ENCODE data around the gene TACO1. TPM values are rescaled to one million over a fixed set of nuclear protein-coding genes. Genes with fewer than 3 reads are reported as not detected.

Gene TACO1
- 22.2 and 42.3 TPM in 2 replicates for total RNA-seq (2014; rRNA removed; shearing (Covaris generic); ENCODE audit: low replicate concordance)

GRCh38 chr17:63600569-63601438, at the start of gene TACO1:
TACO1 (plus strand) TSS chr17:63600895; CDS start chr17:63601084, 189 bp downstream.
- no peaks in the 10 kb centered on the region for H3K9me3 ChIP-seq
- no peaks in the 10 kb centered on the region for H3K27me3 ChIP-seq
- peak; percentile 87 for DNase-seq
- H3K36me3 ChIP-seq: peaks cover 16% of the 10 kb centered on the region
- H3K4me3 ChIP-seq: peak within 1 kb of the TSS; percentile 91

GRCh38 chr17:63552211-63552610, 48.5 kb upstream of the TACO1 start:
- DNase-seq: no peak
- H3K4me3 ChIP-seq: peak overlapping the region; percentile 95
- peaks cover 39% of the 10 kb centered on the region for H3K36me3 ChIP-seq
- H3K9me3 ChIP-seq: no peaks in the 10 kb centered on the region
- no peaks in the 10 kb centered on the region for H3K27me3 ChIP-seq

DNA sequence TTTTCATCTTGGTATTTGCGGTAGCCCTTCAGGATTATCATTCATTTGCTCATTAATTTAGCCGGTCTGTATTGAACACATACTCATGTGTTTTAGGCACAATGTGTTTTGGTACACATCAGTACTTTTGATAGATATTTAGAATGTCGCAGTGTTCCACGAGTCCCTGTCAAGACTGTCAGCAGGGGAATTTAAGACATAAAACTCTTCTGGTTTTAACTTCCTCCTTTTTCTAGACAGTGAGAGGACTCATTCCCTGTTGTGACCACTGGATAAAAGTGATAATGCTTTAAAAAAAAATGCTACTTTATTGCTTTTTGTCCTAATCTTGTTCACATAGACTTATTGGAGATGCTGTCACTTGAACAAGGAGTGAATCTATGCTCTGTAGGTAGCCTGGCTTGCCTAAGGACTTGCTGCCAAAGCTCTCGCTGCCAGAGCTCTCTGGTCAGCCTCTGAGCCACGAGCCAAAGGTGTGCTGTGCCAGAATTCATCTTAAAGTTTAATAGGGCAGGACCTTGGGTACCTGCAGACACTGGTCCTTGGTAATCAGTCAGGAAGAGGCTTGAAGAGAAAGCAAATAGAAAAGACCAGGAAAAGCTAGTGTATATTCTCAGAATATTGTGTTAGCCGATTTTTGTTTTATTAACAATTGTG, 45.1 kb upstream of the TACO1 start:
- Histone ChIP-seq H3K27me3 (no peaks in the 10 kb centered on the region), H3K36me3 (peaks cover 37% of the 10 kb centered on the region), H3K9me3 (no peaks in the 10 kb centered on the region), H3K4me3 (no peak overlapping the region)
- no peak for DNase-seq

GRCh38 chr17:63557416-63557815, 43.3 kb upstream of the TACO1 start:
- no peak for DNase-seq
- Histone ChIP-seq H3K36me3 (peaks cover 32% of the 10 kb centered on the region), H3K4me3 (no peak overlapping the region), H3K27me3 (no peaks in the 10 kb centered on the region), H3K9me3 (no peaks in the 10 kb centered on the region)

GRCh38 chr17:63558441-63558840, 42.3 kb upstream of the TACO1 start:
- H3K4me3 ChIP-seq: no peak overlapping the region
- no peaks in the 10 kb centered on the region for H3K9me3 ChIP-seq
- peaks cover 31% of the 10 kb centered on the region for H3K36me3 ChIP-seq
- DNase-seq: no peak
- H3K27me3 ChIP-seq: no peaks in the 10 kb centered on the region

DNA sequence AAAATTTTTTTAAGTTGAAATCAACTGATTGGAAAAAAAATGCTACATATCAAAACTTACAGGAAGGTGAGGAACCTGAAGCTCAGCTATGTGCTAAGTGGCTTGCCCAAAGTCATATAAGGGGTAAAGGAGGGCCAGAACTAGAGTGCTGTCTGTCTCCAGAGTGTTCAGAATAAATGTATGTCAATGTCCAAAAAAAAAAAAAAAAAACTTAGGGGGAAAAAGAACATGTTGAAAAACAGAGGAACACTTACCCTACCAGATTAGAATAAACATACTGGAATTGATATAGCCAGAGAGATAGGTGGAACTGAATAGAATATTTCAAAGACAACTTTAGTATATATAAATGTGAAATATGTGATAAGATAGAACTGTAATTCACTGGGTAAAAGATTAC, 38.9 kb upstream of the TACO1 start:
- H3K27me3 ChIP-seq: no peaks in the 10 kb centered on the region
- no peaks in the 10 kb centered on the region for H3K9me3 ChIP-seq
- peaks cover 5% of the 10 kb centered on the region; the same call in 1 of the 2 replicates for H3K36me3 ChIP-seq
- H3K4me3 ChIP-seq: no peak overlapping the region
- no peak for DNase-seq

DNA sequence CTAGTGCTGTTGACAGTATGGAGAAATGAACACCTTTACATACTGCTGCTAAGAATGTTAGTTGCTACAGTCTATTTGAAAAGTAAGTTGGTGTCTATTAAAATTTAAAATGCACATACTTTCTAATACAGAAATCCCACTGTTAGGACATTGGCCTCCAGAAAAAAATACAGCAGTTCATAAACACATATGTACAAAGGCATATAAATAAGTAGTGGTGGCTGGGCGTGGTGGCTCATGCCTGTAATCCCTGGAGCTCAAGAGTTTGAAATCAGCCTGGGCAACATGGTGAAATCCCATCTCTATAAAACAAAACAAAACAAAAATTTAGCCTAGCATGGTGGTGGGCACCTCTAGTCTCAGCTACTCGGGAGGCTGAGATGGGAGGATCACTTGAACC, 37.4 kb upstream of the TACO1 start:
- Histone ChIP-seq H3K4me3 (no peak overlapping the region), H3K9me3 (no peaks in the 10 kb centered on the region), H3K27me3 (no peaks in the 10 kb centered on the region), H3K36me3 (peaks cover 5% of the 10 kb centered on the region; the same call in 1 of the 2 replicates)
- DNase-seq: no peak

- no peaks in the 10 kb centered on the region for H3K27me3 ChIP-seq
- peaks cover 14% of the 10 kb centered on the region for H3K36me3 ChIP-seq
- no peaks in the 10 kb centered on the region for H3K9me3 ChIP-seq
- DNase-seq: no peak
- no peak overlapping the region for H3K4me3 ChIP-seq
Observed at GRCh38 chr17:63564562-63564961, 36.1 kb upstream of the TACO1 start.

DNA sequence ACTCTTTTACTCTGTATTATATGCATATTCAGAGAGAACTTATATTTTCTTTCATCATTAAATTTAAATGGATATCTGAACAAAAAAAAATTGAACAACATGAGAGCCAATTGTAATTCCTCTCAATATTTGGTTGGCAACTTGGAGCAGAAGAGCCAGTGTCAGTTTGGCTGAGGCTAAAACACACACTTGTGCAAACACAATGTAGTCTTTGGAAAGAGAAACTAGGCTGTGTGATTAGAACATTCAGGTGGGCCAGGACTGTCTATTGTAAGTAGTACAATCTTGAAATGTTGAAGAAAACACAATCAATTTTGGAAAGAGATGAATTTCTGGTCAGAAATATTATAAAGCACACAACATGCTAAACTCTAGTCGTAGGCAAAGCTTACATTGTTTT, 33.5 kb upstream of the TACO1 start:
- Histone ChIP-seq H3K27me3 (no peaks in the 10 kb centered on the region), H3K36me3 (peaks cover 16% of the 10 kb centered on the region), H3K4me3 (no peak overlapping the region), H3K9me3 (no peaks in the 10 kb centered on the region)
- no peak for DNase-seq

DNA sequence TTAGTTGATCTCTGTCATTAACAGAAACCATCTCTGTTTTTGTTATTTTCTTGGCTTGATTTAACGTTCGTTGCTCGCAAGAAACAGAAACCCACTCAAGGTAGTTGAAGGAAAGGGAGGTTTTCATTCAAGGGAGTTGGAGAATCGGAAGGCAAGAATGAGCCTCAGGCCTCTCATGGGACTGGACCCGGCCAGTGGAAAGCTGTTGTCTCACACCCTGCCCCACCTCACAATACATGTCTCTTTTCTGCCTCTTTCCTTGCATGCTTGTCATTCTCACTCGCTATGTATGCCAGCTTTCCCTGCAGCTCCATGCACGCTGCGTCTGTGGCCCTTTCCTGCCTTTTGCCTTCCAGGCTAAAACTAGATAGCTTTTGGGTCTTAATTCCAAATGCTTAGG, 32.1 kb upstream of the TACO1 start:
- H3K4me3 ChIP-seq: no peak overlapping the region
- H3K27me3 ChIP-seq: no peaks in the 10 kb centered on the region
- H3K36me3 ChIP-seq: peaks cover 20% of the 10 kb centered on the region
- no peaks in the 10 kb centered on the region for H3K9me3 ChIP-seq
- no peak for DNase-seq

GRCh38 chr17:63571632-63572310, 28.9 kb upstream of the TACO1 start:
- H3K4me3 ChIP-seq: no peak overlapping the region
- H3K9me3 ChIP-seq: no peaks in the 10 kb centered on the region
- H3K27me3 ChIP-seq: no peaks in the 10 kb centered on the region
- H3K36me3 ChIP-seq: peaks cover 24% of the 10 kb centered on the region
- DNase-seq: no peak

DNA sequence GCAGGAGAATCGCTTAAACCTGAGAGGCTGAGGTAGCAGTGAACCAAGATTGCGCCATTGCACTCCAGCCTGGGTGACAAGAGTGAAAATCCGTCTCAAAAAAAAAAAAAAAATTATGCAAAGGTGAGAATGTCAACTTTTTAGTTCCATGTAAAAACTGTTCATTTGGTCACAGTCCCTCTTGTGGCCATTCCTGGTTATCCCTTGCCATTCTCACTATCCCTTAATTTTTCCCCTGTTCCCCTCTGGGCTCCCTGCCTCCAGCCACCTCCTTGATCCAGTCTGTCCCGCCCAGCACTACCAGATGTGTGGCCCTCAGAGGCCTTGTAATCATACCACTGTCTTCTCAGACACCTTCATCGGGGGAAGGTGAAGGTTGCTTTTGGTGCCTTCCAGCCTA, 27.1 kb upstream of the TACO1 start:
- Histone ChIP-seq H3K27me3 (no peaks in the 10 kb centered on the region), H3K9me3 (no peaks in the 10 kb centered on the region), H3K36me3 (peaks cover 33% of the 10 kb centered on the region), H3K4me3 (no peak overlapping the region)
- no peak for DNase-seq

DNA sequence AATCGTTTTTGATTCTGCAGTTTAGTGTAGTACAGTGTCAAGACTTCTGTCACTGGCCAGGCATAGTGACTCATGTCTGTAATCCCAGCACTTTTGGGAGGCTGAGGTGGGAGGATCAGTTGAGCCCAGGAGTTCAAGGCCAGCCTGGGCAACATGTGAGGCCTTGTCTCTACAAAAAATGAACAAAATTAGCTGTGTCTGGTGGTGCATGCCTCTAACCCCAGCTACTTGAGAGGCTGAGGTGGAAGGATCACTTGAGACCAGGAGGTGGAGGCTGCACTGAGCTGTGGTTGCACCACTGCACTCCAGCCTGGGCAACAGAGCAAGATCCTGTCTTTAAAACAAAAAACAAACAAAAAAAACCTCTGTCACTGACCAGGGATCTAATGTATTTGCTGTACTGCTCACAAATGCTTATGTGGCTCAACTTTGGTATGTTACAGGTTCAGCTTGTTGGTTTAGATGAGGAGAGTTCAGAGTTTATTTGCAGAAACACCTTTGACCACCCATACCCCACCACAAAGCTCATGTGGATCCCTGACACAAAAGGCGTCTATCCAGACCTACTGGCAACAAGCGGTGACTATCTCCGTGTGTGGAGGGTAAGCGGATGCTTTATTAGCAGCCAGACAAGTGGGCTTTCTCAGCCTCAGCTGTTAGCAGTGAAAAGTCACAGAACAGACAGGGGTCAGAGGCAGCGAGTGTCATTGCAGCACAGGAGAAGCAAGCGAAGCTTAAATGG, 22.5 kb upstream of the TACO1 start:
- DNase-seq: no peak
- Histone ChIP-seq H3K36me3 (peaks cover 47% of the 10 kb centered on the region), H3K4me3 (no peak overlapping the region), H3K9me3 (no peaks in the 10 kb centered on the region), H3K27me3 (no peaks in the 10 kb centered on the region)

DNA sequence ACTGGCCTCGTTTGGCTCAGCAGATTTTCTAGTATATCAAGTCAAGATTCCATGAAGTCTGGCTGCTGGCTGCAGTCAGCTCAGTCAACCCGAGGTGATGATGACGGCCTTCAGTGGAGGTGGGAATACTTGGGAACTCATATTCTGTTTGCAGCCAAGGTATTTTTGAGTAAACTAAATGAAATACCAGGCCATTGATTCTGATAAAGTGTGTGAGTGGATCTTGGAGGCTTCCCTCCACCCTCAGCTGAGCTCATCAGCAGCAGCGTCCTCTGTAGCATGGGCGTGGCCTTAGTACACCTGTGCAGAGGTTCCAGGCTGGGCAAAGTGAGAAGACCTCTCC, 22.0 kb upstream of the TACO1 start:
- DNase-seq: no peak
- H3K9me3 ChIP-seq: no peaks in the 10 kb centered on the region
- H3K36me3 ChIP-seq: peaks cover 52% of the 10 kb centered on the region
- no peak overlapping the region for H3K4me3 ChIP-seq
- no peaks in the 10 kb centered on the region for H3K27me3 ChIP-seq

DNA sequence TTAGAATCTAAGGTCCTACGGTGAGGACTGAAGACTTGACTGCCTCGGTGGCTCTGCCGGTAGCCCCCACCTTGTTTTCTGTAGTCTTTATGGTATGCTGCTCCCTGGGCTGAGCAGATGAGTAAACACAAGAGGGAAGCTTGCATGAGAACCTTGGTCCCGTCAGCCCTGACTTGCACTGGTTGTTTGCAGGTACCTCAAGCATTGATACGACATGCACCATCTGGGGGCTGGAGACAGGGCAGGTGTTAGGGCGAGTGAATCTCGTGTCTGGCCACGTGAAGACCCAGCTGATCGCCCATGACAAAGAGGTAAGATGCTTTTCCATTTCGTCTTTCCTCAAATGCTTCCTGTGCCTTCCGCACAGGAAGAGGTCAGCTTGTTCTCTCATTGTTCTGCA, 21.1 kb upstream of the TACO1 start:
- Histone ChIP-seq H3K9me3 (no peaks in the 10 kb centered on the region), H3K27me3 (no peaks in the 10 kb centered on the region), H3K4me3 (no peak overlapping the region), H3K36me3 (peaks cover 55% of the 10 kb centered on the region)
- no peak for DNase-seq

- DNase-seq: no peak
- Histone ChIP-seq H3K27me3 (no peaks in the 10 kb centered on the region), H3K36me3 (peaks cover 76% of the 10 kb centered on the region), H3K9me3 (no peaks in the 10 kb centered on the region), H3K4me3 (no peak overlapping the region)
Observed at GRCh38 chr17:63587770-63588169, 12.9 kb upstream of the TACO1 start.

GRCh38 chr17:63588797-63589196, 11.9 kb upstream of the TACO1 start:
- no peak for DNase-seq
- Histone ChIP-seq H3K27me3 (no peaks in the 10 kb centered on the region), H3K4me3 (no peak overlapping the region), H3K9me3 (no peaks in the 10 kb centered on the region), H3K36me3 (peaks cover 74% of the 10 kb centered on the region)
